Stimulated activated CD4-positive, alpha-beta T cell treated with anti-CD3 and anti-CD28 coated beads, Interleukin-1b, Interleukin-23, amount 100 ng/mL, for 4 hours (primary cell): ENCODE measurements around the gene RTBDN.
"Not testable (repeated sequence)": the region's sequence is repeated elsewhere in the genome, so short reads cannot be mapped to it uniquely, and the experiment has no call there.

Experiments
- DNase-seq, 2 donors: peaks; one replicate each; pipeline ENCODE4 v3.0.0-alpha.2; 2020; ENCODE audit warnings: low read depth in 2 of 2

Gene RTBDN

GRCh38 chr19:12825254-12826131 lies 8.9 kb downstream of the RTBDN start:
- DNase-seq, result no peak

- no peak for DNase-seq
Measured at GRCh38 chr19:12821761-12822160, 12.6 kb downstream of the RTBDN start.

GRCh38 chr19:12817810-12818209 lies 16.6 kb downstream of the RTBDN start:
- not testable (repeated sequence) for DNase-seq

- not testable (repeated sequence) for DNase-seq
Measured at GRCh38 chr19:12817188-12817587, 17.2 kb downstream of the RTBDN start.

GRCh38 chr19:12815088-12815487 lies 19.3 kb downstream of the RTBDN start:
- no peak for DNase-seq

- peak; percentile 80 to 82 for DNase-seq
Measured at GRCh38 chr19:12806242-12807081, 27.9 kb downstream of the RTBDN start, which contains the start of gene RNASEH2A. TSS of gene RNASEH2A (plus strand) at chr19:12806584. CDS start at chr19:12806674, 90 bp downstream.

- DNase-seq, result no peak
Measured at GRCh38 chr19:12804051-12804450, 30.3 kb downstream of the RTBDN start.

- DNase-seq, result no peak
Measured at GRCh38 chr19:12802267-12803106, 31.9 kb downstream of the RTBDN start.

- peak in 1 of 2 donors; percentile 72 for DNase-seq
Measured at GRCh38 chr19:12801466-12802266, 32.7 kb downstream of the RTBDN start, which contains the start of the genes PRDX2 and THSD8. TSS of gene PRDX2 (minus strand) at chr19:12801800. CDS start at chr19:12801261, 539 bp downstream. TSS of gene THSD8 (plus strand) at chr19:12802069. CDS start at chr19:12802072, 3 bp downstream.

GRCh38 chr19:12800923-12801465 lies 33.4 kb downstream of the RTBDN start:
- DNase-seq, result no peak

GRCh38 chr19:12800466-12800770 lies 34.0 kb downstream of the RTBDN start:
- DNase-seq, result no peak

GRCh38 chr19:12799742-12800465 lies 34.5 kb downstream of the RTBDN start:
- DNase-seq, result no peak

GRCh38 chr19:12797607-12798006 lies 36.8 kb downstream of the RTBDN start:
- DNase-seq, result not testable (repeated sequence)

GRCh38 chr19:12797141-12797587 lies 37.2 kb downstream of the RTBDN start:
- no peak for DNase-seq

GRCh38 chr19:12796146-12797071 lies 38.0 kb downstream of the RTBDN start:
- peak; percentile 64 for DNase-seq

GRCh38 chr19:12794971-12795381 lies 39.4 kb downstream of the RTBDN start:
- DNase-seq, result no peak

- no peak for DNase-seq
Measured at GRCh38 chr19:12794196-12794941, 40.0 kb downstream of the RTBDN start.
